Tongue (tissue), 2 donors: ENCODE measurements around the gene RAP2C. TPM values are rescaled to one million over a fixed set of nuclear protein-coding genes. Genes with fewer than 3 reads are reported as not detected.
A peak's percentile ranks its signal among the peaks of the same experiment; 100 is the strongest.

Experiments used
- DNase-seq: peaks from one replicate; pipeline ENCODE4 v3.0.0-alpha.2; 2015
- total RNA-seq: library from RNA; depleted of rRNA; stranded (reverse); fragments of >200 nt; gene quantifications from one replicate; pipeline ENCODE4 v1.2.3, GENCODE V29; 2014

Gene RAP2C
- total RNA-seq, result 32.9 TPM

- peak; percentile 82 for DNase-seq
Observed at GRCh38 chrX:132219343-132219768, at the start of gene RAP2C. Gene RAP2C (minus strand): TSS chrX:132219447. CDS start chrX:132217268, 2,179 bp downstream.

DNA sequence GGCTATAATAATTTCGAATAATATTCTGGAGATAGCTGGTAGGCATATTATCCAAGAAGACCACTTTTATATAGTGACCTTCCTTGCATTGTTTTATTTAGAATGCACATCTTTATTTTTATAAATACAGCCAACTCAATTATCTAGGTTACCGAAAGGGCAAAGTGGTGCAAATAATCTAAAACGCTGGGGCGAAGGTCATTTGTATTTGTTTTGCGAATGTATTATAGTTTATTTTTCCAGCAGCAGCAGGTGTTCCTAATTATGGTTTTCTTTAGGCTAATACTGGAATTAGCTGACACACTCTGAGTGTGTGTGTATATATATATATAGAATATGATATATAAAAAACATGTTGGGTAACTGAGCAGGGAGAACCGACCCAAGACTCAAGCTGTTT lies 48.1 kb upstream of the RAP2C start:
- no peak for DNase-seq

GRCh38 chrX:132266583-132267355 lies 47.5 kb upstream of the RAP2C start:
- peak; percentile 18 for DNase-seq

- DNase-seq, result no peak
Observed at GRCh38 chrX:132263127-132263526, 43.9 kb upstream of the RAP2C start.

GRCh38 chrX:132258509-132258908 lies 39.3 kb upstream of the RAP2C start:
- no peak for DNase-seq

DNA sequence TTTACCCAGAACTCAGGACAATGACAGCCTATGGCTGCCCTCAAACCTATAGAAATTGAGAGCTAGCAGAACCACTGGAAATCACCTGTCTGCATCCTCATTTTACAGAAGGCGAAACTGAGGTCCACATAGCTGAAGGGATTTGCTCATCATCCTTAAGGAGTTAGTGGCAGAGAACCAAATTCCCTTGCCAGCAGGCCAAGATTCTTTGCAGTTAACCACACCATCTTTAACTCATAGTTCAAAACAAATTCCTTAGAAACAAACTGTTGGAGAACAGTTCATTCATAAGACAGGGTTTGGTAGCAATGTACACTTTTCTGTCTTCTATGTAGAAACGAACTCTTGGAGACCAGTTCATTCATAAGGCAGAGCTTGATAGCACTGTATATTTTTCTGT lies 37.9 kb upstream of the RAP2C start:
- peak; percentile 21 for DNase-seq

DNA sequence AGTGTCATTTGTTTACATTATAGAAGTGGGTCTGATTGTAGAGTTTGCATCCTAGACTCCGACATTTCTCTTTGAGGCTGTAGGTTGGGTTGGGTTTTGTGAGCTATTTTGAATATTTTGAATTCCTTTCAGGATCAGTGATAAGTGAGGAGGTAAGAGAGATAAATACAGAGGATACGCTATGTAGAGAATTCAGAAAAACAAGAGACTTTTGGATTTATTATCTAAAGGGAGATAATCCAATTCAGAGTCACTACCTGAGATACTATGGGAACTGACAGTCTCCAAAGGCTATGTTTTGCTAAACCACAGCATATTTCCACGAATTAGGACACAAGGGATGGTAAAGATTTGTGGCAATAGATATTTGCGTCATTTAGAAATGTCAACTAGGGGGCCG lies 16.9 kb upstream of the RAP2C start:
- DNase-seq, result no peak

- no peak for DNase-seq
Observed at GRCh38 chrX:132235488-132235887, 16.2 kb upstream of the RAP2C start.

DNA sequence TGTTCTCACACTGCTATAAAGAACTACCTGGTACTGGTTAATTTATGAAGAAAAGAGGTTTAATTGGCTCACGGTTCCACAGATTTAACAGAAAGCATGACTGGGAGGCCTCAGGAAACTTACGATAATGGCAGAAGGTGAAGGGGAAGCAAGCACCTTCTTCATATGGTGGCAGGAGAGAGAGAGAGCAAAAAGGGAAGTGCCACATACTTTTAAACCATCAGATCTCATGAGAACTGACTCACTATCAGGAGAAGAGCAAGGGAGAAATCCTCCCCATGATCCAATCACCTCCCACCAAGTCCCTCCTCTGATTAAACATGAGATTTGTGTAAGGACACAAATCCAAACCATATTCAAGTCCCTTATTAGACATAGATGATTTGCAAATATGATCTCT lies 12.3 kb upstream of the RAP2C start:
- DNase-seq, result no peak

GRCh38 chrX:132227383-132228112 lies 8.3 kb upstream of the RAP2C start:
- DNase-seq, result no peak

DNA sequence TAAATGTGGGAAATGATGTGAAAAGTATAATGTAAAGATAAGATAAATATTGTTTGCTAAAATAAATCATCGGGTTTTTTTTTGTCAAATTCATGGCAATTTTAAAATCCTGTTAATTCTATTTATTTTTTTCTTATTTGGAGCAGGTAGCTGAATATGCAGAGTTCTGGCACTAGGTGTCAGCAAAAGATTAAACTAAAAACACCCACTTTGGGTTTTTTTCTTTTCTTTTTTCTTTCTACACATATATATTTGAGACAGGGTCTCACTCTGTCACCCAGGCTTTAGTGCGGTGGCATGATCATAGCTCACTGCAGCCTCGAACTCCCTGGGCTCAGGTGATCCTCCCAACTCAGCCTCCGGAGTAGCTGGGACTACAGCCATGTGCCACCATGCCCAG lies 6.9 kb upstream of the RAP2C start:
- DNase-seq, result peak; percentile 32

DNA sequence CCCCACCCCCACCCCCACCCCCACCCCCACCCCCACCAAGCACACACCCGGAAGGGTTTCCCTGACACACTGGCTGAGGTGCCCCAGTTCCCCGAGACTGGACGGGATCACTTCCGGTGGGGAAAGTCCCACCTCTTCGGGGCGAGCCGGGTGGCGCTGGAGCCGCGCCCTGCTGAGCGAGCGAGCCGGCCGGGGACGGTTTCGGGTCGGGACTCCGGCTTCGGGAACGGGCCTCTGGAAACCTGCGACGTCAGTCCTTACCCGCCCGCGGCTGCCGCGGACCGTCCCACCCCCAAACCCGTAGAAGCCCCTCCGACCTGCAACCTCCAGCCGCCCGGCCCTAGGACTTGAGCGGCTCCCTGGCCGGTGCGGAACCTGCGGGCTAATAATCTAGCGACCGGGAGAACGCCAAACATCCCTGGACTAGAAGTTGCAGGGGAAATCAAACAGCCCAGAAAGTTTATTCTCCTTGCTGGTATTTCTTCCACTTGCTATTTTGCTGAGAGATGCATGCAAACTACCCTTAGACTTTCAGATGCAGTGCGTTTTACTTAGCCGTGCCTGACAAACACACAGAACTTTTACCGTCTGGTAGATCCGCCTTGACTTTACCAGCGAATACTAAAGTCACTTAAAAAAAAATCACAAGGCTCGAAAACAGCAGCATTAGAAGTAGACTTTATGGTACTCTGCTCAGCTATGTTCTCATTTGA lies 991 bp downstream of the RAP2C start:
- DNase-seq, result peak; percentile 91

DNA sequence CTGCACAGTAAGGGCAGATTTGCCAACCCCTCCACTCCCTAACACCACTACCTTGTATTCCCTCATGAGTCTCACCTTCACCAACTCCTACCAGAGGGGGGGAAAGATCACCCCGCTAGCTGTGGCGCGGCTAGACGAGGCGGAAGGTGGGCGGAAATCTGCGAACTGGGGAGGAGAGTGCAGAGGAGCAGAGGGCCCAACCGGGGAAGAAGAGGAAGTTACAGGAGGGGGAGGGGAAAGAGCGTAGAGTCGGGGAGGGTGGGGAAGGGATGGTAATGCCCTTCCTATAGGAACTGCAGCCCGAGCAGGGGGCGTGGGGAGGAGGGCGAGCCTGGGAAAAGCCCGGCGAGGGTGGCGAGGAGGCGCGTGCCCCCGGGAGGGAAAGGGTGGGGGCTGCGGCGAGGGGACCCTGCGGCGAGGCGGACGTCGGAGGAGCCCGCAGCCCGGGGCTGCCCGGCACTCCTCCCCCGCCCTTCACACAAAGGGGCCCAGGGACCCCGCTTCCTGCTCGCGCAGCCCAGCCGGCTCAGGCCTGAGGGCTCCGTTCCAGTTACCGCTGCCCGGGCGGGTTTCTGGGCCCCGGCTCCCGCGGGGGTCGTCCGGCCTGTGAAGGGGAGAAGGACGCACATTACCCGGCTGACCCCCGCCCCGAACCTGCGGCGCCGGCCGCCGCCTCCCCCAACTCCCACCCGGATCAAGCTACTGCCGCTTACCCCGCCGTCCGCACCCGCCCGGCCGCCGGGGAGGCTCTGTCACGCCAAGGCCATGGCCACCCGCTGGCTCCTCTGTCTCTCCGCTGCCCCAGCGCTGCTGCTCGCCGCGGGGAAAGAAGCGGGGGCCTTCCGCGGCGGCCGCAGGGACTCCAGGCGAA lies 1.8 kb downstream of the RAP2C start:
- peak; percentile 91 for DNase-seq

DNA sequence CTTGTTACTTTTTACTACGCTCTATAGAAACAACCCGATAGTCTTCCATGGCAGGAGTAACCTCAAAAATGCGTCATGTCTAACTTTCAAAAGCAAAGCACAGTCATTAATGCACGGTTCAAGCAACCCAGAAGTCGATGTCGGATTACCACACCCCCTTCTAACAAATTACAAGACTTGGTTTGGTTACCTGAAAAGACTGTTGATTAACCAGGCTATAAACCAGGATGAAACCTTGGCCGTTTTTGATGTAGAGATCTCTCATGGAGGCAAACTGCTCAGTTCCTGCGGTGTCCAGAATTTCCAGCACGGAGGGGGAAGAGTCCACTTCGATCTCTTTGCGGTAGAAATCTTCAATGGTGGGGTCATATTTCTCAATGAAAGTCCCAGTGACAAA lies 2.4 kb downstream of the RAP2C start:
- DNase-seq, result no peak

- DNase-seq, result peak; percentile 33
Observed at GRCh38 chrX:132216283-132216682, 3.0 kb downstream of the RAP2C start.

- DNase-seq, result no peak
Observed at GRCh38 chrX:132214518-132214917, 4.7 kb downstream of the RAP2C start.

- DNase-seq, result no peak
Observed at GRCh38 chrX:132209527-132209926, 9.7 kb downstream of the RAP2C start.

DNA sequence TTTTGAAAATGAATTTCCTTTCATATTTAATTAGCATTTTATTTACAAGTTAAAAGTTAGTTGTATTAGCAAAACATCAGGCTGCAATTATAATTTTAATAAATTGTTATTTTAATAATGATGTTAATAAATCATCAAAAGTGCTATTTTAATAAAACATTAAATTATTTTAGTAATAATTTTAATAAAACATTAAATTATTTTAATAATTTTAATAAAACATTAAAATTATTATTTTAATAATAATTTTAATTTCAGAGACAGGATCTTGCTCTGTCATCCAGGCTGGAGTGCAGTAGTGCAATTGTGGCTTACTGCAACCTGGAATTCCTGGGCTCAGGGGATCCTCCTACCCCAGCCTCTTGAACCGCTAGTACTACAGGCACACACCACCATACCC lies 10.8 kb downstream of the RAP2C start:
- no peak for DNase-seq

DNA sequence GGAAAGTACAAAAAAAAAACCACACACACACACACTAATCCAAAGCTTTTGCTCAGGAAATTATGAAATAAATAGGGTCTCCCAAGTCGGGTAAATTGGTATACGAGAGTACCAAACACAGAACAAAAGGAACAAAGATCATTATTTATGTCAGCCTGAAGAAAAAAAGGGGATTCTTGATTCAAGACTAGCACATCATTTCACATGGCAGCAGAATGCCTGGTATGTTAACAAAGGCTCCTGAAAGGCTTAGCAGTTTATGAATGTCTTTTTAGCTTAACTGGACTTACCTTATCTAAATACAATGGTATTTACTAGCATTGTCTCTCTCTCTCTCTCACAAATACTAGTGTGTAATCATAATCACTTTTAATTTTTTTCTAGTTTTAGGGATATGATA lies 11.3 kb downstream of the RAP2C start:
- DNase-seq, result no peak

DNA sequence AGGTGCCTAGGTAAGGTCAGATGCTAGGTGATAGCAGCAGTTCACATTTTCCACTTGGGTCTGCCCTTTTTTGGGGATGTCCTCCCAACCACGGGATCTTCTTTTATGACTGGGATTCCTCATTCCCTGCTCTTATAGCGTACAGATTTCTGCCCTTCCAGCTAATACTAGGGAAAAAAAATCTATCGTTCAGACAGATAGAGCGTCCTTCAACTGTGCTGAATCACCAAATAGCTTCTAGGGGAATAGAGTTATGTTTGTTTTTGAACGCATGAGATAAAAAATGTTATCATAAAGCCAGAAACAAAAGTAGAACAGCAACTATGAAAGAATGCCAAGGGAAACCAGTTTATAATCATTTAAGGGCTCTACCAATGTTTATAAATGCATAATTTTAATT lies 13.0 kb downstream of the RAP2C start:
- no peak for DNase-seq

DNA sequence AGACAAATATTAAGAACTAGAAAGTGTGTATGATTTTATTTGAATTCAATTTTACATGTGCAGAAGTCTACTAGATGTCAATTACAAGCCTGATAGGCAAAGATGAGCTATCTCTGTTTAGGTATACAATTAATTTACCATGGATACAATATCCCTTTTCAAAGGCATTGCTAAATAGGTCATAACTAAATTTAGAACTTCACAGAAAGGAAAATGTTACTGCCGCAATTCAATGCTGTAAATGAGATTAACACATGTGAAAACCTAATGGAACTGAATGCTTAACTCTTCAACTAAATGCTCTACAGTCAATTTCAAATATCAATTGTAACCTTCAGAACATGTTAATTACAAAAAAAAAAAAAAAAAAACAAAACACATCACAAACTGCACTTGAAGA lies 14.6 kb downstream of the RAP2C start:
- DNase-seq, result no peak

- no peak for DNase-seq
Observed at GRCh38 chrX:132200976-132201375, 18.3 kb downstream of the RAP2C start.
